CD14-positive monocyte (primary cell): ENCODE results near the gene RAB3D. TPM values are rescaled to one million over a fixed set of nuclear protein-coding genes. Genes with fewer than 3 reads are reported as not detected.

ENCODE experiments used
- DNase-seq, 3 donors: peaks; one replicate each; pipeline ENCODE4 v3.0.0-alpha.2; 2011 to 2022
- H2AFZ ChIP-seq: 2 replicates; pipeline ENCODE4 v1.6.0; 2012; ENCODE audit warnings: mild to moderate bottlenecking, low read depth, low read length, inconsistent platforms; ENCODE audit not compliant: insufficient read depth, poor library complexity, severe bottlenecking
- H3K27ac ChIP-seq, 2 donors: 1 replicate in 1 of 2; 2 replicates in 1 of 2; pipeline ENCODE4 v1.5.1; 2012 to 2013; ENCODE audit warnings: low read length in 2 of 2, control low read depth in 1 of 2, inconsistent platforms in 1 of 2, low read depth in 1 of 2, mild to moderate bottlenecking in 1 of 2
- H3K27me3 ChIP-seq, 2 donors: one replicate each; pipeline versions ENCODE4 v1.6.0 to v1.6.1; 2011 to 2013; ENCODE audit warnings: low read length in 2 of 2; ENCODE audit not compliant: control insufficient read depth in 2 of 2, insufficient read depth in 2 of 2
- H3K36me3 ChIP-seq, 2 donors: replicated peaks in 1 of 2; 1 replicate in 1 of 2; 2 replicates in 1 of 2; pipeline versions ENCODE4 v1.5.1 to v1.6.1; 2012 to 2013; ENCODE audit warnings: low read length in 2 of 2, control low read depth in 1 of 2, inconsistent platforms in 1 of 2, mild to moderate bottlenecking in 1 of 2; ENCODE audit not compliant: insufficient read depth in 2 of 2, control insufficient read depth in 1 of 2
- H3K4me1 ChIP-seq, 2 donors: 1 replicate in 1 of 2; 2 replicates in 1 of 2; pipeline versions ENCODE4 v1.5.1 to v1.6.1; 2012 to 2013; ENCODE audit warnings: low read length in 2 of 2, control low read depth in 1 of 2, inconsistent platforms in 1 of 2, mild to moderate bottlenecking in 1 of 2, moderate library complexity in 1 of 2; ENCODE audit not compliant: insufficient read depth in 2 of 2, control insufficient read depth in 1 of 2
- H3K4me2 ChIP-seq: replicated peaks from 2 replicates; pipeline ENCODE3; 2012; ENCODE audit warnings: low read length, moderate library complexity, mild to moderate bottlenecking; ENCODE audit not compliant: poor library complexity, severe bottlenecking; ENCODE audit errors: extremely low read depth
- H3K4me3 ChIP-seq, 3 experiments: fragments of 200-600 bp in 1 of 3; sonication (generic) in 1 of 3; replicated peaks in 1 of 3; 1 replicate in 2 of 3; 2 replicates in 1 of 3; pipeline ENCODE4 v1.5.1; 2011 to 2013; ENCODE audit warnings: low read length in 3 of 3, mild to moderate bottlenecking in 3 of 3, control low read depth in 2 of 3, low read depth in 2 of 3, inconsistent platforms in 1 of 3, moderate library complexity in 1 of 3
- H3K79me2 ChIP-seq: 2 replicates; pipeline ENCODE4 v1.6.0; 2012; ENCODE audit warnings: mild to moderate bottlenecking, control low read depth, inconsistent platforms, low read length, moderate library complexity; ENCODE audit not compliant: insufficient read depth
- H3K9ac ChIP-seq: 2 replicates; pipeline ENCODE4 v1.6.0; 2017; ENCODE audit warnings: low read length, mild to moderate bottlenecking; ENCODE audit not compliant: insufficient read depth, poor library complexity, severe bottlenecking
- H3K9me3 ChIP-seq, 2 donors: replicated peaks in 1 of 2; 1 replicate in 1 of 2; 2 replicates in 1 of 2; pipeline versions ENCODE4 v1.5.1 to v1.6.1; 2012 to 2013; ENCODE audit warnings: low read length in 2 of 2, control low read depth in 1 of 2; ENCODE audit not compliant: control insufficient read depth in 1 of 2, insufficient read depth in 1 of 2
- H4K20me1 ChIP-seq: 2 replicates; pipeline ENCODE4 v1.6.0; 2012; ENCODE audit warnings: mild to moderate bottlenecking, low read length, control low read depth, moderate library complexity; ENCODE audit not compliant: insufficient read depth
- H3K27ac Mint-ChIP-seq, 7 donors: one replicate each; pipeline ENCODE4 v1.8.0; 2020; ENCODE audit warnings: mild to moderate bottlenecking in 7 of 7, mixed read lengths in 7 of 7, moderate library complexity in 6 of 7, inconsistent platforms in 2 of 7
- H3K27me3 Mint-ChIP-seq, 3 donors: one replicate each; pipeline ENCODE4 v1.8.0; 2021 to 2022; ENCODE audit warnings: low read depth in 3 of 3, mild to moderate bottlenecking in 3 of 3, mixed read lengths in 3 of 3, moderate library complexity in 3 of 3, inconsistent platforms in 1 of 3
- H3K36me3 Mint-ChIP-seq, 2 donors: one replicate each; pipeline ENCODE4 v1.8.0; 2020; ENCODE audit warnings: mixed read lengths in 2 of 2, inconsistent platforms in 1 of 2, mild to moderate bottlenecking in 1 of 2
- H3K4me1 Mint-ChIP-seq: one replicate; pipeline ENCODE4 v1.8.0; 2020; ENCODE audit warnings: mild to moderate bottlenecking, mixed read lengths
- H3K4me3 Mint-ChIP-seq, 2 donors: one replicate each; pipeline ENCODE4 v1.8.0; 2020; ENCODE audit warnings: mild to moderate bottlenecking in 2 of 2, mixed read lengths in 2 of 2, moderate library complexity in 1 of 2
- H3K9me3 Mint-ChIP-seq, 7 donors: one replicate each; pipeline ENCODE4 v1.8.0; 2020 to 2022; ENCODE audit warnings: mixed read lengths in 7 of 7, mild to moderate bottlenecking in 6 of 7, moderate library complexity in 6 of 7, inconsistent platforms in 2 of 7
- WGBS: methylation state at CpG from one replicate; pipeline ENCODE4 v1.1.5; 2013; ENCODE audit warnings: missing lambda C conversion rate; ENCODE audit not compliant: insufficient coverage; 5-methylcytosine and 5-hydroxymethylcytosine counted together
- intact Hi-C, 2 donors: fragments of 100-400 bp; cut with micrococcal nuclease; formaldehyde crosslinking; loops; one replicate each; pipeline versions ENCODE4 v1.15.0 to v1.15.1; 2023
- polyA plus RNA-seq, 3 donors: library from polyadenylated mRNA; depleted of rRNA in 1 of 3; unstranded in 2 of 3; stranded (reverse) in 1 of 3; fragments of 300-500 nt in 2 of 3; fragments of >200 nt in 1 of 3; fragmentation: Illumina TruSeq in 2 of 3; gene quantifications; 1 replicate in 2 of 3; 2 replicates in 1 of 3; pipeline ENCODE4 v1.2.3, GENCODE V29; 2012 to 2021
- TF ChIP-seq, protein P1 (sequence below): fragments of 200-600 bp; IDR thresholded peaks from one replicate; pipeline ENCODE4 v1.8.0; 2022; ENCODE audit warnings: antibody characterized with exemption, mild to moderate bottlenecking

The RAB3D gene
- polyA plus RNA-seq, 3 donors, result 52.9 to 78.1 (median 60.8) TPM

DNA sequence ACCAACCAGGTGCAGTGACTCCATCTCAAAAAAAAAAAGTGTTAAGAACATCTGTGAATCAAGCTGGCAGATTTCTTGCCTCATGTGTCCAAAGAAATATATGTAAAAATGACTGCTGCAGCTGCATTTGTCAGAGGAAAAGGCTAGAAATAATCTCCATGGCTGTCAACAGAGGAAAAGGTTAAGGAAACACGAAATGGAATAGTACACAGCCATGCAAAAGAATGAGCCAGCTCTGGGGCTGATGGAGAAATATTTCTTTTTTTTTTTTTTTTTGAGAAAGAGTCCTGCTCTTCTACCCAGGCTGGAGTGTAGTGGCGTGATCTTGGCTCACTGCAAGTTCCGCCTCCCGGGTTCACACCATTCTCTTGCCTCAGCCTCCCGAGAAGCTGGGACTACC lies 6.6 kb downstream of the RAB3D start:
- TF ChIP-seq, protein P1, sequence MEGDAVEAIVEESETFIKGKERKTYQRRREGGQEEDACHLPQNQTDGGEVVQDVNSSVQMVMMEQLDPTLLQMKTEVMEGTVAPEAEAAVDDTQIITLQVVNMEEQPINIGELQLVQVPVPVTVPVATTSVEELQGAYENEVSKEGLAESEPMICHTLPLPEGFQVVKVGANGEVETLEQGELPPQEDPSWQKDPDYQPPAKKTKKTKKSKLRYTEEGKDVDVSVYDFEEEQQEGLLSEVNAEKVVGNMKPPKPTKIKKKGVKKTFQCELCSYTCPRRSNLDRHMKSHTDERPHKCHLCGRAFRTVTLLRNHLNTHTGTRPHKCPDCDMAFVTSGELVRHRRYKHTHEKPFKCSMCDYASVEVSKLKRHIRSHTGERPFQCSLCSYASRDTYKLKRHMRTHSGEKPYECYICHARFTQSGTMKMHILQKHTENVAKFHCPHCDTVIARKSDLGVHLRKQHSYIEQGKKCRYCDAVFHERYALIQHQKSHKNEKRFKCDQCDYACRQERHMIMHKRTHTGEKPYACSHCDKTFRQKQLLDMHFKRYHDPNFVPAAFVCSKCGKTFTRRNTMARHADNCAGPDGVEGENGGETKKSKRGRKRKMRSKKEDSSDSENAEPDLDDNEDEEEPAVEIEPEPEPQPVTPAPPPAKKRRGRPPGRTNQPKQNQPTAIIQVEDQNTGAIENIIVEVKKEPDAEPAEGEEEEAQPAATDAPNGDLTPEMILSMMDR, result no peak
- H3K36me3 ChIP-seq, result peaks cover 78 to 88% of the 10 kb centered on the region in 2 donors
- peaks cover 71 to 98% of the 10 kb centered on the region in 2 donors for H3K36me3 Mint-ChIP-seq
- H3K27ac Mint-ChIP-seq, result peak overlapping the region in 2 of 7 donors; percentile 8 to 25
- H3K9me3 Mint-ChIP-seq, result peaks cover 0 to 6% (median 0%) of the 10 kb centered on the region in 7 donors
- no peak overlapping the region for H3K9ac ChIP-seq
- no peak overlapping the region for H3K4me2 ChIP-seq
- no peak overlapping the region for H3K4me3 ChIP-seq
- H3K9me3 ChIP-seq, result no peaks in the 10 kb centered on the region
- H3K4me3 Mint-ChIP-seq, result no peak overlapping the region
- 100% methylated on average over 1 of the region's 5 CpGs for WGBS
- peaks cover 85% of the 10 kb centered on the region for H4K20me1 ChIP-seq
- no peak for DNase-seq
- H3K27me3 ChIP-seq, result no peaks in the 10 kb centered on the region
- intact Hi-C loops, result loop anchor here in 1 of 2 donors (5.0 kb wide), 1 partner anchor 36 kb away; the partner anchor contains the start of gene TSPAN16
- peaks cover 99% of the 10 kb centered on the region for H3K79me2 ChIP-seq
- peaks cover 19 to 28% of the 10 kb centered on the region in 2 donors for H3K4me1 ChIP-seq
- H3K4me1 Mint-ChIP-seq, result peaks cover 15% of the 10 kb centered on the region
- H2AFZ ChIP-seq, result no peak overlapping the region
- H3K27ac ChIP-seq, result no peak overlapping the region
- peaks cover 0 to 2% (median under 1%) of the 10 kb centered on the region in 3 donors for H3K27me3 Mint-ChIP-seq

DNA sequence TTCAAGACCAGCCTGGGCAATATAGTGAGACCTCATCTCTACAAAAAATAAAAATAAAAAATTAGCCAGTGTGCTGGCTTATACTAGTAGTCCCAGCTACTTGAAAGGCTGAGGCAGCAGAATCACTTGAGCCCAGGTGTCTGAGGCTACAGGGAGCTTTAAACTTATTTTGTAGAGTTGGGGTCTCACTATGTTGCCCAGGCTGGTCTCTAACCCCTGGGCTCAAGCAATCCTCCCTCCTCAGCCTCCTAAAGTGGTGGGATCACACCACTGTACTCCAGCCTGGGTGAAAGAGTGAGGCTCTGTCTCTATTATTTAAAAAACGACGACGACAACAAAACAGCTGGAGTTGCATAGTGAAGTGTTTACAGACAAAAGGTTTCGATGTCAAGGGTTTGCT lies 8.0 kb downstream of the RAB3D start:
- Histone ChIP-seq H3K36me3 (peaks cover 89 to 98% of the 10 kb centered on the region in 2 donors), H3K4me2 (no peak overlapping the region), H3K9ac (no peak overlapping the region), H2AFZ (no peak overlapping the region), H3K9me3 (no peaks in the 10 kb centered on the region), H3K79me2 (peaks cover 99% of the 10 kb centered on the region), H3K4me1 (peaks cover 10 to 24% of the 10 kb centered on the region in 2 donors), H3K27ac (no peak overlapping the region), H4K20me1 (peaks cover 72% of the 10 kb centered on the region), H3K4me3 (no peak overlapping the region), H3K27me3 (no peaks in the 10 kb centered on the region)
- H3K9me3 Mint-ChIP-seq, result peaks cover 0 to 6% (median 0%) of the 10 kb centered on the region in 7 donors
- TF ChIP-seq, protein P1, result no peak
- H3K27ac Mint-ChIP-seq, result peak overlapping the region in 1 of 7 donors; percentile 30
- peaks cover 8% of the 10 kb centered on the region for H3K4me1 Mint-ChIP-seq
- peaks cover 74 to 99% of the 10 kb centered on the region in 2 donors for H3K36me3 Mint-ChIP-seq
- no peak overlapping the region for H3K4me3 Mint-ChIP-seq
- intact Hi-C loops, result loop anchor here in 1 of 2 donors (5.0 kb wide), 1 partner anchor 34 kb away; the partner anchor contains the start of gene TSPAN16
- H3K27me3 Mint-ChIP-seq, result peaks cover 0 to 2% (median 0%) of the 10 kb centered on the region in 3 donors
- WGBS, result 100% methylated on average over 3 of the region's 4 CpGs
- DNase-seq, result no peak
